ENCODE data around the gene TAF1A. TPM values are rescaled to one million over a fixed set of nuclear protein-coding genes. Genes with fewer than 3 reads are reported as not detected.

The TAF1A gene
- total and polyA plus RNA-seq, 2 experiments from 2014 or later, result 5.4 to 5.6 TPM

GRCh38 chr1:222618001-222618879, 28.5 kb upstream of the TAF1A start, which contains the start of gene MIA3:
TSS of gene MIA3 (plus strand) at chr1:222618097. CDS start at chr1:222618111, 14 bp downstream.
- Histone ChIP-seq H3K4me1 (ENCODE audit: insufficient read depth) (peaks cover 13% of the 10 kb centered on the region), H3K4me2 (ENCODE audit: unreplicated experiment) (peak within 1 kb of the TSS; percentile 98), H3F3A (ENCODE audit: insufficient read depth) (peaks cover 26% of the 10 kb centered on the region), H2AFZ (peak within 1 kb of the TSS; percentile 77), H3K27me3 (replicated peaks; ENCODE audit: insufficient read depth) (no peaks in the 10 kb centered on the region), H3K4me3 (peak within 1 kb of the TSS; percentile 97), H3K9me3 (ENCODE audit: low read depth) (no peaks in the 10 kb centered on the region), H3K27ac (peak within 1 kb of the TSS; percentile 92), H3K9ac (peak within 1 kb of the TSS; percentile 99), H4K20me1 (ENCODE audit: insufficient read depth) (no peaks in the 10 kb centered on the region), H3K9me2 (ENCODE audit: insufficient read depth) (no peaks in the 10 kb centered on the region), H3K79me2 (ENCODE audit: insufficient read depth) (peaks cover 47% of the 10 kb centered on the region), H3K36me3 (ENCODE audit: low read depth) (peaks cover 3% of the 10 kb centered on the region; the same call in 1 of the 2 replicates)
- 2% methylated on average over 56 to 60 of the region's 81 CpGs for WGBS, 2 experiments (ENCODE audit: low coverage in 1 of 2, low lambda C conversion rate in 2 of 2, missing lambda C conversion rate in 2 of 2)
- in situ Hi-C loops (cut with MboI), result no loop called here
- TF ChIP-seq EZH2 (IDR thresholded peaks at IDR 0.05; ENCODE audit: insufficient read depth, poor library complexity, severe bottlenecking), result no peak
- DNase-seq, result peak; percentile 91

- DNase-seq, result peak; percentile 99
- Histone ChIP-seq H3K9me3 (ENCODE audit: low read depth) (no peaks in the 10 kb centered on the region), H3K4me2 (ENCODE audit: unreplicated experiment) (peak overlapping the region; percentile 73), H3K4me3 (peak overlapping the region; percentile 68), H2AFZ (peak overlapping the region; percentile 76), H3K27me3 (replicated peaks; ENCODE audit: insufficient read depth) (no peaks in the 10 kb centered on the region), H3K9me2 (ENCODE audit: insufficient read depth) (no peaks in the 10 kb centered on the region), H4K20me1 (ENCODE audit: insufficient read depth) (no peaks in the 10 kb centered on the region), H3F3A (ENCODE audit: insufficient read depth) (peaks cover 26% of the 10 kb centered on the region), H3K36me3 (ENCODE audit: low read depth) (no peaks in the 10 kb centered on the region), H3K9ac (peak overlapping the region; percentile 89), H3K4me1 (ENCODE audit: insufficient read depth) (peaks cover 13% of the 10 kb centered on the region), H3K27ac (peak overlapping the region; percentile 92), H3K79me2 (ENCODE audit: insufficient read depth) (peaks cover 40% of the 10 kb centered on the region)
- WGBS, 2 experiments (ENCODE audit: low coverage in 1 of 2, low lambda C conversion rate in 2 of 2, missing lambda C conversion rate in 2 of 2), result 2 to 6% methylated on average over 16 to 31 of the region's 37 CpGs
- TF ChIP-seq EZH2phosphoT487 (IDR thresholded peaks at IDR 0.05; ENCODE audit: insufficient read depth, low read depth) (no peak), EZH2 (IDR thresholded peaks at IDR 0.05; ENCODE audit: insufficient read depth, poor library complexity, severe bottlenecking) (no peak)
- in situ Hi-C loops (cut with MboI), result no loop called here
These were observed 27.7 kb upstream of the TAF1A start for GRCh38 chr1:222617367-222617951.

GRCh38 chr1:222616525-222616924, 26.8 kb upstream of the TAF1A start:
- H3K27me3 ChIP-seq (replicated peaks; ENCODE audit: insufficient read depth), result no peaks in the 10 kb centered on the region
- no peaks in the 10 kb centered on the region for H4K20me1 ChIP-seq (ENCODE audit: insufficient read depth)
- WGBS, 2 experiments (ENCODE audit: low coverage in 1 of 2, low lambda C conversion rate in 2 of 2, missing lambda C conversion rate in 2 of 2), result 4 to 5% methylated on average over 5 of the region's 5 CpGs
- peak overlapping the region; percentile 89 for H3K9ac ChIP-seq
- in situ Hi-C loops (cut with MboI), result no loop called here
- TF ChIP-seq EZH2 (IDR thresholded peaks at IDR 0.05; ENCODE audit: insufficient read depth, poor library complexity, severe bottlenecking) (no peak), EZH2phosphoT487 (IDR thresholded peaks at IDR 0.05; ENCODE audit: insufficient read depth, low read depth) (no peak)
- H3K36me3 ChIP-seq (ENCODE audit: low read depth), result no peaks in the 10 kb centered on the region
- H3K4me3 ChIP-seq, result peak overlapping the region; percentile 68
- H3K4me2 ChIP-seq (ENCODE audit: unreplicated experiment), result peak overlapping the region; percentile 73
- peak overlapping the region; percentile 92 for H3K27ac ChIP-seq
- H3K79me2 ChIP-seq (ENCODE audit: insufficient read depth), result peaks cover 30% of the 10 kb centered on the region
- no peaks in the 10 kb centered on the region for H3K9me2 ChIP-seq (ENCODE audit: insufficient read depth)
- peaks cover 13% of the 10 kb centered on the region for H3K4me1 ChIP-seq (ENCODE audit: insufficient read depth)
- no peaks in the 10 kb centered on the region for H3K9me3 ChIP-seq (ENCODE audit: low read depth)
- H3F3A ChIP-seq (ENCODE audit: insufficient read depth), result peaks cover 26% of the 10 kb centered on the region
- peak overlapping the region; percentile 76 for H2AFZ ChIP-seq
- peak; percentile 96 for DNase-seq

- Histone ChIP-seq H3K27ac (no peak overlapping the region), H3K9ac (no peak overlapping the region), H3K4me1 (ENCODE audit: insufficient read depth) (peaks cover 7% of the 10 kb centered on the region), H3K4me2 (ENCODE audit: unreplicated experiment) (no peak overlapping the region), H3K9me3 (ENCODE audit: low read depth) (no peaks in the 10 kb centered on the region), H3K36me3 (ENCODE audit: low read depth) (no peaks in the 10 kb centered on the region), H3K4me3 (no peak overlapping the region), H3K27me3 (replicated peaks; ENCODE audit: insufficient read depth) (no peaks in the 10 kb centered on the region), H3F3A (ENCODE audit: insufficient read depth) (peaks cover 16% of the 10 kb centered on the region), H2AFZ (no peak overlapping the region), H3K9me2 (ENCODE audit: insufficient read depth) (no peaks in the 10 kb centered on the region), H3K79me2 (ENCODE audit: insufficient read depth) (peaks cover 1% of the 10 kb centered on the region; the same call in 1 of the 2 replicates), H4K20me1 (ENCODE audit: insufficient read depth) (no peaks in the 10 kb centered on the region)
- 84 to 89% methylated on average over 1 of the region's 1 CpG for WGBS, 2 experiments (ENCODE audit: low coverage in 1 of 2, low lambda C conversion rate in 2 of 2, missing lambda C conversion rate in 2 of 2)
- no peak for DNase-seq
- in situ Hi-C loops (cut with MboI), result no loop called here
- TF ChIP-seq EZH2phosphoT487 (IDR thresholded peaks at IDR 0.05; ENCODE audit: insufficient read depth, low read depth) (no peak), EZH2 (IDR thresholded peaks at IDR 0.05; ENCODE audit: insufficient read depth, poor library complexity, severe bottlenecking) (no peak)
These were observed 23.9 kb upstream of the TAF1A start for GRCh38 chr1:222613627-222614026.
